IMR-90 (cell line): ENCODE measurements around the gene ITPR3. TPM values are rescaled to one million over a fixed set of nuclear protein-coding genes. Genes with fewer than 3 reads are reported as not detected.

ENCODE experiments used
- ATAC-seq: fragments of 200-7000 bp; cut with Tn5 transposase; 2 replicates; pipeline ENCODE4 v1.9.1; 2020; ENCODE audit warnings: low read depth, mild to moderate bottlenecking, moderate library complexity
- BruUV-seq: library from RNA; stranded (reverse); fragments of 400-500 nt; replicated peaks from 2 replicates; lab custom pipeline; 2021; lab: Mats Ljungman, UMichigan
- CTCF ChIA-PET: fragments of 300-600 bp; formaldehyde crosslinking; extraction: SDS; loops from one replicate; lab custom pipeline; 2021; ENCODE audit warnings: antibody characterized with exemption; lab: Yijun Ruan, JAX
- POLR2A ChIA-PET: fragments of 300-600 bp; sonication (Branson Sonifier 250); formaldehyde crosslinking; loops from one replicate; lab custom pipeline; 2022; ENCODE audit warnings: antibody characterized with exemption; ENCODE audit not compliant: unreplicated experiment; lab: Charles Lee
- DNase-seq: peaks from one replicate; pipeline ENCODE4 v3.0.0; 2013
- H2AFZ ChIP-seq: replicated peaks from 2 replicates; pipeline ENCODE3; 2013; ENCODE audit warnings: low read length, mild to moderate bottlenecking; ENCODE audit not compliant: poor library complexity
- H2AK5ac ChIP-seq: 2 replicates; pipeline ENCODE4 v1.6.1; 2013; ENCODE audit warnings: low read depth, low read length, inconsistent platforms
- H2AK9ac ChIP-seq: replicated peaks from 2 replicates; pipeline ENCODE3; 2013; ENCODE audit warnings: mild to moderate bottlenecking, low read depth, low read length, moderate library complexity; ENCODE audit not compliant: poor library complexity
- H2BK120ac ChIP-seq: 2 replicates; pipeline ENCODE4 v1.6.1; 2013; ENCODE audit warnings: low read depth, low read length, inconsistent platforms
- H2BK15ac ChIP-seq: 3 replicates; pipeline ENCODE4 v1.6.1; 2013; ENCODE audit warnings: low read depth, low read length, inconsistent platforms
- H2BK20ac ChIP-seq: 2 replicates; pipeline ENCODE4 v1.6.1; 2013; ENCODE audit warnings: low read depth, mild to moderate bottlenecking, inconsistent platforms, low read length, moderate library complexity
- H2BK5ac ChIP-seq: 2 replicates; pipeline ENCODE4 v1.6.1; 2013; ENCODE audit warnings: mild to moderate bottlenecking, low read depth, low read length, inconsistent platforms; ENCODE audit not compliant: poor library complexity, severe bottlenecking
- H3K14ac ChIP-seq: replicated peaks from 2 replicates; pipeline ENCODE4 v1.6.1; 2013; ENCODE audit warnings: low read depth, low read length, inconsistent platforms
- H3K18ac ChIP-seq: 2 replicates; pipeline ENCODE4 v1.6.1; 2013; ENCODE audit warnings: low read depth, low read length, control low read depth
- H3K23ac ChIP-seq: 2 replicates; pipeline ENCODE4 v1.6.1; 2013; ENCODE audit warnings: low read depth, low read length, inconsistent platforms
- H3K27ac ChIP-seq: 2 replicates; pipeline ENCODE4 v1.5.1; 2013; ENCODE audit warnings: mild to moderate bottlenecking, control low read depth, low read length; ENCODE audit not compliant: insufficient read depth
- H3K27me3 ChIP-seq: 2 replicates; pipeline ENCODE4 v1.6.1; 2013; ENCODE audit warnings: low read length; ENCODE audit not compliant: control insufficient read depth, insufficient read depth
- H3K36me3 ChIP-seq: 2 replicates; pipeline ENCODE4 v1.6.1; 2013; ENCODE audit warnings: low read length, mixed read lengths; ENCODE audit not compliant: control insufficient read depth, insufficient read depth
- H3K4ac ChIP-seq: 2 replicates; pipeline ENCODE4 v1.6.1; 2013; ENCODE audit warnings: low read depth, low read length, inconsistent platforms
- H3K4me1 ChIP-seq: 2 replicates; pipeline ENCODE4 v1.6.1; 2013; ENCODE audit warnings: low read length, mixed read lengths; ENCODE audit not compliant: control insufficient read depth, insufficient read depth
- H3K4me2 ChIP-seq: 2 replicates; pipeline ENCODE4 v1.6.1; 2013; ENCODE audit warnings: low read depth, mild to moderate bottlenecking, control low read depth, low read length, moderate library complexity
- H3K4me3 ChIP-seq: 2 replicates; pipeline ENCODE4 v1.5.1; 2013; ENCODE audit warnings: low read depth, mild to moderate bottlenecking, control low read depth, low read length, moderate library complexity; ENCODE audit not compliant: insufficient read depth
- H3K56ac ChIP-seq: 2 replicates; pipeline ENCODE4 v1.6.1; 2013; ENCODE audit warnings: low read length, inconsistent platforms; ENCODE audit not compliant: insufficient read depth; ENCODE audit errors: extremely low read depth
- H3K79me1 ChIP-seq, 2 experiments: 2 replicates each; pipeline ENCODE4 v1.6.1; 2013; ENCODE audit warnings: low read length in 2 of 2, inconsistent platforms in 1 of 2, low read depth in 1 of 2
- H3K9ac ChIP-seq: 2 replicates; pipeline ENCODE4 v1.6.1; 2013; ENCODE audit warnings: low read depth, low read length, control low read depth
- H3K9me1 ChIP-seq: 2 replicates; pipeline ENCODE4 v1.6.1; 2013; ENCODE audit warnings: low read length, inconsistent platforms; ENCODE audit not compliant: insufficient read depth
- H3K9me3 ChIP-seq: 2 replicates; pipeline ENCODE4 v1.6.1; 2013; ENCODE audit warnings: low read length; ENCODE audit not compliant: control insufficient read depth, insufficient read depth
- H4K20me1 ChIP-seq: 2 replicates; pipeline ENCODE4 v1.6.1; 2013; ENCODE audit warnings: low read length, inconsistent platforms; ENCODE audit not compliant: insufficient read depth
- H4K5ac ChIP-seq: 2 replicates; pipeline ENCODE4 v1.6.1; 2013; ENCODE audit warnings: mild to moderate bottlenecking, low read depth, low read length, control low read depth
- H4K8ac ChIP-seq, 2 experiments: 2 replicates each; pipeline ENCODE4 v1.6.1; 2013; ENCODE audit warnings: low read depth in 2 of 2, low read length in 2 of 2, control low read depth in 1 of 2, inconsistent platforms in 1 of 2
- H4K91ac ChIP-seq: 2 replicates; pipeline ENCODE4 v1.6.1; 2013; ENCODE audit warnings: low read depth, low read length, inconsistent platforms; ENCODE audit not compliant: insufficient read depth
- BHLHE40 ChIP-seq: fragments of 150-350 bp; IDR thresholded peaks from 2 replicates; pipeline ENCODE4 v1.6.1; 2016; ENCODE audit warnings: mild to moderate bottlenecking, low read depth, low read length
- CEBPB ChIP-seq: IDR thresholded peaks from 2 replicates; pipeline ENCODE4 v1.6.1; 2012; ENCODE audit warnings: low read depth, low read length, improper control_type of control experiment
- ELK1 ChIP-seq: fragments of 150-350 bp; IDR thresholded peaks from 2 replicates; pipeline ENCODE4 v1.6.1; 2016; ENCODE audit warnings: low read depth, mild to moderate bottlenecking, low read length, moderate library complexity, borderline replicate concordance
- FOS ChIP-seq: fragments of 150-350 bp; IDR thresholded peaks from 2 replicates; pipeline ENCODE4 v1.6.1; 2016; ENCODE audit warnings: low read depth, low read length
- MAFK ChIP-seq: IDR thresholded peaks from 2 replicates; pipeline ENCODE4 v1.6.1; 2012; ENCODE audit warnings: low read depth, low read length, improper control_type of control experiment
- NFE2L2 ChIP-seq: fragments of 150-350 bp; IDR thresholded peaks from 2 replicates; pipeline ENCODE4 v1.6.1; 2016; ENCODE audit warnings: low read depth, mild to moderate bottlenecking, low read length
- USF2 ChIP-seq: fragments of 150-350 bp; IDR thresholded peaks from 2 replicates; pipeline ENCODE4 v1.6.1; 2017; ENCODE audit warnings: mild to moderate bottlenecking, antibody characterized with exemption, low read length, low read depth
- WGBS, 2 experiments: methylation state at CpG; one replicate each; pipeline versions ENCODE4 v1.1.5 to v1.1.7; 2013; ENCODE audit warnings: missing lambda C conversion rate in 2 of 2; ENCODE audit not compliant: insufficient read length in 1 of 2; ENCODE audit errors: extremely low coverage in 2 of 2; 5-methylcytosine and 5-hydroxymethylcytosine counted together
- dilution Hi-C: fragments of 300-500 bp; cut with HindIII; formaldehyde crosslinking; loops from one replicate; pipeline ENCODE4 v1.14.3; 2018; ENCODE audit warnings: low sequenced_read_pairs; ENCODE audit not compliant: unreplicated experiment
- in situ Hi-C: fragments of 300-500 bp; cut with MboI; formaldehyde crosslinking; loops from 3 replicates; pipeline ENCODE4 v1.14.3; 2019; ENCODE audit warnings: low sequenced_read_pairs, inconsistent platforms, mixed read lengths
- intact Hi-C: fragments of 100-400 bp; cut with micrococcal nuclease; formaldehyde crosslinking; loops from 2 replicates; pipeline ENCODE4 v1.10.0; 2022
- polyA plus RNA-seq, 3 experiments: library from polyadenylated mRNA; depleted of rRNA; stranded (reverse); fragments of >200 nt; gene quantifications; 2 replicates each; pipeline ENCODE4 v1.2.3, GENCODE V29; 2012; ENCODE audit warnings: low replicate concordance in 1 of 3
- total RNA-seq: library from RNA; depleted of rRNA; stranded (reverse); fragments of >200 nt; gene quantifications from 2 replicates; pipeline ENCODE4 v1.2.3, GENCODE V29; 2012

The ITPR3 gene
- total and polyA plus RNA-seq, 2 of the 4 experiments (the other 2 are of a cell fraction) = 1.6 to 3.7 TPM

- Histone ChIP-seq H2AK9ac (no peak overlapping the region), H3K9me3 (no peaks in the 10 kb centered on the region), H3K27me3 (peaks cover 8% of the 10 kb centered on the region; the same call in 1 of the 2 replicates), H3K9ac (no peak overlapping the region), H3K27ac (no peak overlapping the region), H4K20me1 (no peaks in the 10 kb centered on the region; the same call in 1 of the 2 replicates), H3K9me1 (no peaks in the 10 kb centered on the region), H3K79me1 (no peaks in the 10 kb centered on the region), H3K56ac (no peak overlapping the region), H3K4me2 (no peak overlapping the region), H3K4me3 (no peak overlapping the region), H2AFZ (no peak overlapping the region), H3K4me1 (peaks cover 4% of the 10 kb centered on the region; the same call in 1 of the 2 replicates), H4K5ac (no peak overlapping the region), H4K91ac (no peak overlapping the region), H4K8ac (no peak overlapping the region), H3K18ac (no peak overlapping the region), H2BK120ac (no peak overlapping the region), H3K36me3 (no peaks in the 10 kb centered on the region), H2BK20ac (no peak overlapping the region), H3K4ac (no peak overlapping the region), H3K23ac (no peak overlapping the region), H2AK5ac (no peak overlapping the region), H3K14ac (no peak overlapping the region), H2BK15ac (no peak overlapping the region), H2BK5ac (no peak overlapping the region)
- TF ChIP-seq USF2 (no peak), FOS (no peak), BHLHE40 (no peak), ELK1 (no peak), MAFK (no peak), NFE2L2 (no peak), CEBPB (no peak)
- in situ Hi-C loops = no loop called here
- dilution Hi-C loops = no loop called here
- no peak for ATAC-seq
- intact Hi-C loops = no loop called here
- WGBS, 2 experiments = 49% methylated on average over 5 of the region's 6 CpGs; no CpG with 5 or more reads in 1 of the 2 experiments
- POLR2A ChIA-PET = no interaction called here
- DNase-seq = no peak
- CTCF ChIA-PET = no interaction called here
- BruUV-seq = no TSS peak
Observed at GRCh38 chr6:33740204-33740608, 119.1 kb downstream of the ITPR3 start.
